ENCODE results near the gene MXD3.

MXD3 gene

DNA sequence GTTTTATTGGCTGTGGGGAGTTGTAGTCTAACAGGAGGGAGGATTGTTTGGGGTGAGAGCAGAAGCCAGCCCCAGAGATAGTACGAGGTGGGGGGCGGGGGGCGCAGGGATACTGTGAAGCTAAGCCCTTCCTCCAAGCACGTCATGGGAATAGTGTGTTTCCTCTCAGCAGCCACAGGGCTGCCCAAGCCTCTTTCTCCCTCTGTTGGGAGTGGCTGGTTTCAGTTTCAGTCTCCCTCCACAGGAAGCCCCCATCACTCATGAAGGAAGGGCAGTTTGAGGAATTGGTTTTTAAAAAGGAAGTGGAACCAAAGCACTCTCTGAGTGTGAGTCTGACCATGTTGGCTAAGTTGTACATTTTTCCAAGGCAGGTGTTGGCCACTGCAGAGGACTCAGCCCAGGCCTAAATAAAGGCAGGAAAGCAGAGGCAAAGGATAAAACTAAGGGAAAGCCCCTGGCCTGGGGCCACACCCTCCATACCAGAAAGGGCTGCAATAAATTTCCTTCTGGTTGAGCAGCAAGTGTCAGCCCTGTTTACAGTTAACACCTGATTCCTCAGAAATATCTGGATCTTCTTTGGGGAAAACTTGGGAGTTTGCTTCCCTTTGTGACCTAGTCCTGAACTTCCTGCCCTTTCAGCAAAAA, 11.3 kb downstream of the MXD3 start:
- TF ChIP-seq CTCF (IDR thresholded peaks at IDR 0.05; ENCODE audit: low read depth, low read length) = peak; percentile 25; the same call in 1 of the 2 replicates
- no peak overlapping the region for H3K4me3 ChIP-seq (ENCODE audit: low read depth, low read length)

DNA sequence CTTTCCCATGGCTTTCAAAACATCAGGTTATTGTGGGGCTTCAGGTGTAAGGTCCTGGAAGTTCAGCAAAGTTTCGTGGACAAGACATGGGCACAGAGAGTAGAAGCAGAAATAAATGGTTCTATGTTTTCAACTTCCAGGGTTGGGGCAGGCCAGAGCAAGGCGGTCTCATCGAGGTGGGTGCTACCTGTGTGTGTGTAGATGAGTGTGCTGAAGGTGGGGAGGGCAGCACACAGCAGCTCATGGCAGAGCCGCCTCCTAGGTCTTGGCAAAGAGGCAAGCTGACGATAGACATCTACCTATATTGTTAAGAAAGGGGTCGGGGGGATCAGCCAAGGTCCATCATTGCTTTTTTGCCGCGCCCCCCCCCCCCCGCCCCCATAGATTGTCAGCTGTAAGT, 12.0 kb downstream of the MXD3 start:
- TF ChIP-seq CTCF (IDR thresholded peaks at IDR 0.05; ENCODE audit: low read depth, low read length) = no peak
- H3K4me3 ChIP-seq (ENCODE audit: low read depth, low read length) = no peak overlapping the region

- H3K4me3 ChIP-seq (ENCODE audit: low read depth, low read length) = no peak overlapping the region
- no peak for TF ChIP-seq CTCF (IDR thresholded peaks at IDR 0.05; ENCODE audit: low read depth, low read length)
Observed at GRCh38 chr5:177297922-177298321, 13.8 kb downstream of the MXD3 start.

GRCh38 chr5:177296581-177296980, 15.1 kb downstream of the MXD3 start:
- H3K4me3 ChIP-seq (ENCODE audit: low read depth, low read length) = no peak overlapping the region
- TF ChIP-seq CTCF (IDR thresholded peaks at IDR 0.05; ENCODE audit: low read depth, low read length) = no peak

DNA sequence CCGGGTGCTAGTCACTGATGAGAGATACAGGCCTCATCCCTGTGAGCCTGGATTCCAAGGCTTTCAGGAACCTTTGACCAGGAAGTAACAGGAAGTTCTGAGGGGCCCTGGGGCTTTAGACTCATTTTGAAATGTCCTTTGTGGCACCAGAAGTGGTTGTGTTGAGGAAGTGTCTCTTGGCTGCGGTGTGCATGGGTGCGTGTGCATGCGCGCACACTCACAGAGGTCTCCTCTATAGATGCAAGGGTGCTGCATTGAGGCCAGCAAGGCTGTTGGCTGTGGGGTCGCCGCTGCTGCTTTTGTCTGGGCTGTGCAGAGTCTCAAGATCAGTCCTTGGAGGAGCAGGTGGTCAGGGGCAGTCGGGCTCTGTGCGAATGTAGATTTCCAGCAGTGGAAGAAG, 15.8 kb downstream of the MXD3 start:
- no peak overlapping the region for H3K4me3 ChIP-seq (ENCODE audit: low read depth, low read length)
- no peak for TF ChIP-seq CTCF (IDR thresholded peaks at IDR 0.05; ENCODE audit: low read depth, low read length)

DNA sequence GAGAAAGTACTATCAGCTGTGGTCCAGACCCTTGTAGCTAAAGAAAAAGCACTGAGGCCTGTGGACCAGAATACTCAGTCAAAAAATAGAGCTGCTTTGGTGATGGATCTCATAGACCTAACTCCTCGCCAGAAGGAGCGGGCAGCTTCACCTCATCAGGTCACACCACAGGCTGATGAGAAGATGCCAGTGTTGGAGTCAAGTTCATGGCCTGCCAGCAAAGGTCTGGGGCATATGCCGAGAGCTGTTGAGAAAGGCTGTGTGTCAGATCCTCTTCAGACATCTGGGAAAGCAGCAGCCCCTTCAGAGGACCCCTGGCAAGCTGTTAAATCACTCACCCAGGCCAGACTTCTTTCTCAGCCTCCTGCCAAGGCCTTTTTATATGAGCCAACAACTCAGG, 17.1 kb downstream of the MXD3 start:
- H3K4me3 ChIP-seq (ENCODE audit: low read depth, low read length) = no peak overlapping the region
- TF ChIP-seq CTCF (IDR thresholded peaks at IDR 0.05; ENCODE audit: low read depth, low read length) = no peak

- no peak for TF ChIP-seq CTCF (IDR thresholded peaks at IDR 0.05; ENCODE audit: low read depth, low read length)
- H3K4me3 ChIP-seq (ENCODE audit: low read depth, low read length) = no peak overlapping the region
Observed at GRCh38 chr5:177293819-177294581, 17.7 kb downstream of the MXD3 start.

Measured in WI38 (cell line).